Activated CD4-positive, alpha-beta T cell treated with anti-CD3 and anti-CD28 coated beads, Interleukin-2, amount 10 ng/mL, durations not matched to agents 7 days and 5 days (primary cell): ENCODE results near the gene ASH1L. TPM values are rescaled to one million over a fixed set of nuclear protein-coding genes. Genes with fewer than 3 reads are reported as not detected.
"Not testable (repeated sequence)": the region's sequence is repeated elsewhere in the genome, so short reads cannot be mapped to it uniquely, and the experiment has no call there.

Source experiments
- CTCF ChIA-PET: fragments of 350-600 bp; sonication (Branson Sonifier 250); formaldehyde crosslinking; loops from one replicate; lab custom pipeline; 2021; ENCODE audit warnings: antibody characterized with exemption; lab: Charles Lee
- POLR2A ChIA-PET: fragments of 350-600 bp; sonication (Branson Sonifier 250); formaldehyde crosslinking; loops from one replicate; lab custom pipeline; 2021; ENCODE audit warnings: antibody characterized with exemption; lab: Charles Lee
- DNase-seq: peaks from one replicate; pipeline ENCODE4 v3.0.0-alpha.2; 2020
- H3K27ac Mint-ChIP-seq: one replicate; pipeline ENCODE4 v1.8.0; 2021; ENCODE audit warnings: mild to moderate bottlenecking, moderate library complexity, mixed read lengths
- H3K27me3 Mint-ChIP-seq: one replicate; pipeline ENCODE4 v1.8.0; 2021; ENCODE audit warnings: mixed read lengths
- H3K36me3 Mint-ChIP-seq: one replicate; pipeline ENCODE4 v1.8.0; 2021; ENCODE audit warnings: low read depth, mixed read lengths
- H3K4me1 Mint-ChIP-seq: one replicate; pipeline ENCODE4 v1.8.0; 2021; ENCODE audit warnings: mixed read lengths
- H3K4me3 Mint-ChIP-seq: one replicate; pipeline ENCODE4 v1.8.0; 2021; ENCODE audit warnings: mild to moderate bottlenecking, moderate library complexity, mixed read lengths
- H3K9me3 Mint-ChIP-seq: one replicate; pipeline ENCODE4 v1.8.0; 2021; ENCODE audit warnings: mixed read lengths
- total RNA-seq, 2 experiments: library from RNA; stranded (reverse); gene quantifications; one replicate each; pipeline ENCODE4 v1.2.3, GENCODE V29; 2021

Gene ASH1L
- total RNA-seq, 2 experiments from 2014 or later: 42.9 to 44.1 TPM

GRCh38 chr1:155396874-155397476 lies 165.6 kb downstream of the ASH1L start:
- POLR2A ChIA-PET: no interaction called here
- Mint-ChIP-seq H3K27ac (no peak overlapping the region), H3K36me3 (peaks cover 35% of the 10 kb centered on the region), H3K4me1 (no peaks in the 10 kb centered on the region), H3K9me3 (no peaks in the 10 kb centered on the region), H3K4me3 (no peak overlapping the region), H3K27me3 (no peaks in the 10 kb centered on the region)
- no peak for DNase-seq
- CTCF ChIA-PET: interaction anchor here (0.6 to 0.9 kb wide), 4 partner anchors 14 to 379 kb away, joined by 3 to 4 read pairs (median 4); no protein-coding TSS in a partner anchor

- Mint-ChIP-seq H3K36me3 (peaks cover 56% of the 10 kb centered on the region), H3K27me3 (no peaks in the 10 kb centered on the region), H3K9me3 (peaks cover 2% of the 10 kb centered on the region), H3K4me1 (no peaks in the 10 kb centered on the region), H3K27ac (no peak overlapping the region), H3K4me3 (no peak overlapping the region)
- DNase-seq: no peak
- POLR2A ChIA-PET: no interaction called here
- CTCF ChIA-PET: interaction anchor here (0.5 to 0.9 kb wide), 2 partner anchors 11 to 34 kb away, joined by 4 read pairs; no protein-coding TSS in a partner anchor
These were observed 169.6 kb downstream of the ASH1L start for GRCh38 chr1:155392898-155393411.

GRCh38 chr1:155389826-155390225 lies 172.8 kb downstream of the ASH1L start:
- Mint-ChIP-seq H3K36me3 (peaks cover 67% of the 10 kb centered on the region), H3K27ac (no peak overlapping the region), H3K9me3 (peaks cover 2% of the 10 kb centered on the region), H3K4me1 (no peaks in the 10 kb centered on the region), H3K27me3 (no peaks in the 10 kb centered on the region), H3K4me3 (no peak overlapping the region)
- CTCF ChIA-PET: interaction anchor here (0.7 kb wide), 1 partner anchor 231 kb away, joined by 4 read pairs; no protein-coding TSS in a partner anchor
- POLR2A ChIA-PET: no interaction called here
- no peak for DNase-seq

- H3K4me3 Mint-ChIP-seq, H3K27ac Mint-ChIP-seq, H3K4me1 Mint-ChIP-seq, DNase-seq, H3K9me3 Mint-ChIP-seq, H3K27me3 Mint-ChIP-seq, POLR2A ChIA-PET: not testable (repeated sequence)
- CTCF ChIA-PET: interaction anchor here (1.0 kb wide), 1 partner anchor 9 kb away, joined by 3 read pairs; no protein-coding TSS in a partner anchor
- H3K36me3 Mint-ChIP-seq: peaks cover 49% of the 10 kb centered on the region
These were observed 176.8 kb downstream of the ASH1L start for GRCh38 chr1:155385836-155386235.

GRCh38 chr1:155383406-155383805 lies 179.2 kb downstream of the ASH1L start:
- CTCF ChIA-PET: interaction anchor here (0.8 kb wide), 1 partner anchor 13 kb away, joined by 3 read pairs; no protein-coding TSS in a partner anchor
- Mint-ChIP-seq H3K36me3 (peaks cover 39% of the 10 kb centered on the region), H3K9me3 (no peaks in the 10 kb centered on the region), H3K27me3 (no peaks in the 10 kb centered on the region), H3K4me3 (no peak overlapping the region), H3K27ac (no peak overlapping the region), H3K4me1 (peaks cover 2% of the 10 kb centered on the region)
- POLR2A ChIA-PET: no interaction called here
- no peak for DNase-seq

- Mint-ChIP-seq H3K9me3 (no peaks in the 10 kb centered on the region), H3K27ac (no peak overlapping the region), H3K36me3 (peaks cover 37% of the 10 kb centered on the region), H3K4me3 (no peak overlapping the region), H3K4me1 (peaks cover 7% of the 10 kb centered on the region), H3K27me3 (no peaks in the 10 kb centered on the region)
- DNase-seq: no peak
- CTCF ChIA-PET: interaction anchor here (0.6 to 0.8 kb wide), 2 partner anchors 18 to 156 kb away, joined by 3 read pairs; no protein-coding TSS in a partner anchor
- POLR2A ChIA-PET: no interaction called here
These were observed 182.9 kb downstream of the ASH1L start for GRCh38 chr1:155379631-155380090.

- no peak for DNase-seq
- ChIA-PET POLR2A (no interaction called here), CTCF (interaction anchor here (0.6 kb wide), 1 partner anchor 157 kb away, joined by 3 read pairs; no protein-coding TSS in a partner anchor)
- Mint-ChIP-seq H3K9me3 (no peaks in the 10 kb centered on the region), H3K4me1 (peaks cover 7% of the 10 kb centered on the region), H3K4me3 (no peak overlapping the region), H3K27me3 (no peaks in the 10 kb centered on the region), H3K27ac (no peak overlapping the region), H3K36me3 (peaks cover 39% of the 10 kb centered on the region)
These were observed 183.4 kb downstream of the ASH1L start for GRCh38 chr1:155379180-155379579.

- ChIA-PET POLR2A (interaction anchor here (0.6 kb wide), 1 partner anchor 17 kb away, joined by 7 read pairs; no protein-coding TSS in a partner anchor), CTCF (interaction anchor here (0.6 kb wide), 1 partner anchor 11 kb away, joined by 3 read pairs; no protein-coding TSS in a partner anchor)
- Mint-ChIP-seq H3K4me1 (no peaks in the 10 kb centered on the region), H3K27me3 (no peaks in the 10 kb centered on the region), H3K4me3 (no peak overlapping the region), H3K36me3 (peaks cover 29% of the 10 kb centered on the region), H3K9me3 (no peaks in the 10 kb centered on the region), H3K27ac (no peak overlapping the region)
- DNase-seq: no peak
These were observed 202.6 kb downstream of the ASH1L start for GRCh38 chr1:155360051-155360450.

GRCh38 chr1:155352631-155353030 lies 210.0 kb downstream of the ASH1L start:
- no peak overlapping the region for H3K4me3 Mint-ChIP-seq
- no peaks in the 10 kb centered on the region for H3K27me3 Mint-ChIP-seq
- H3K9me3 Mint-ChIP-seq: no peaks in the 10 kb centered on the region
- H3K4me1 Mint-ChIP-seq: no peaks in the 10 kb centered on the region
- DNase-seq: no peak
- ChIA-PET POLR2A (no interaction called here), CTCF (interaction anchor here (0.6 to 1.3 kb wide), 4 partner anchors 15 to 424 kb away, joined by 3 to 6 read pairs (median 4); no protein-coding TSS in a partner anchor)
- H3K27ac Mint-ChIP-seq: no peak overlapping the region
- H3K36me3 Mint-ChIP-seq: peaks cover 49% of the 10 kb centered on the region

GRCh38 chr1:155342842-155343241 lies 219.8 kb downstream of the ASH1L start:
- POLR2A ChIA-PET: no interaction called here
- Mint-ChIP-seq H3K9me3 (no peaks in the 10 kb centered on the region), H3K27me3 (no peaks in the 10 kb centered on the region), H3K4me1 (no peaks in the 10 kb centered on the region), H3K27ac (no peak overlapping the region), H3K36me3 (peaks cover 58% of the 10 kb centered on the region), H3K4me3 (no peak overlapping the region)
- CTCF ChIA-PET: interaction anchor here (0.6 to 1.3 kb wide), 4 partner anchors 8 to 835 kb away, joined by 3 to 7 read pairs (median 4); no protein-coding TSS in a partner anchor
- no peak for DNase-seq

- no peak for DNase-seq
- Mint-ChIP-seq H3K4me3 (no peak overlapping the region), H3K36me3 (peaks cover 56% of the 10 kb centered on the region), H3K27me3 (no peaks in the 10 kb centered on the region), H3K4me1 (no peaks in the 10 kb centered on the region), H3K27ac (no peak overlapping the region), H3K9me3 (no peaks in the 10 kb centered on the region)
- ChIA-PET POLR2A (no interaction called here), CTCF (interaction anchor here (0.5 to 2.1 kb wide), 6 partner anchors 16 to 520 kb away, joined by 3 to 8 read pairs (median 4); partner anchors contain the start of gene SYT11)
These were observed 223.0 kb downstream of the ASH1L start for GRCh38 chr1:155339515-155340097.

GRCh38 chr1:155334962-155335361 lies 227.6 kb downstream of the ASH1L start:
- DNase-seq: no peak
- Mint-ChIP-seq H3K27ac (no peak overlapping the region), H3K4me3 (no peak overlapping the region), H3K27me3 (no peaks in the 10 kb centered on the region), H3K4me1 (peaks cover 3% of the 10 kb centered on the region), H3K9me3 (no peaks in the 10 kb centered on the region), H3K36me3 (peaks cover 45% of the 10 kb centered on the region)
- ChIA-PET CTCF (interaction anchor here (0.7 to 2.1 kb wide), 2 partner anchors 8 to 11 kb away, joined by 6 to 7 read pairs; no protein-coding TSS in a partner anchor), POLR2A (no interaction called here)
